NOMO-1 treated with DMSO at 0.1 percent for 48 hours (cell line): ENCODE measurements around the gene MYH7.
"Not testable (repeated sequence)": the region's sequence is repeated elsewhere in the genome, so short reads cannot be mapped to it uniquely, and the experiment has no call there.

Experiments used
- DNase-seq: peaks from one replicate; lab custom pipeline; 2025; ENCODE audit not compliant: unreplicated experiment; lab: John Stamatoyannopoulos, UW

The MYH7 gene

DNA sequence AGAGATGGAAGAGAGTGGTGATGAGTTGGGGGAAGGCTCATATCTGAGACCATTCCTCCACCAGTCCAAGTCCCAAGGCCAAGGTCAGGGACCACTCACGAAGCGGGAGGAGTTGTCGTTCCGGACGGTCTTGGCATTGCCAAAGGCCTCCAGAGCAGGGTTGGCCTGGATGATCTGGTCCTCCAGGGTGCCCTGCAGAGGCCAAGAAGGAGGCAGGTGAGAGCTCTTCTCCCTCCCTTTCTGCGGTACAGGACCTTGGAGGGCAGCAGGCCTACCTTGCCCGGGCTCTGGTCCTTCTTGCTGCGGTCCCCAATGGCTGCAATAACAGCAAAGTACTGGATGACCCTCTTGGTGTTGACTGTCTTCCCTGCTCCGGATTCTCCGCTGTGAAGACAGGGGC, 4.0 kb downstream of the MYH7 start:
- DNase-seq = no peak

GRCh38 chr14:23430723-23431085, 4.8 kb downstream of the MYH7 start:
- no peak for DNase-seq

GRCh38 chr14:23430016-23430722, 5.3 kb downstream of the MYH7 start:
- no peak for DNase-seq

GRCh38 chr14:23428686-23429495, 6.6 kb downstream of the MYH7 start:
- DNase-seq = no peak

DNA sequence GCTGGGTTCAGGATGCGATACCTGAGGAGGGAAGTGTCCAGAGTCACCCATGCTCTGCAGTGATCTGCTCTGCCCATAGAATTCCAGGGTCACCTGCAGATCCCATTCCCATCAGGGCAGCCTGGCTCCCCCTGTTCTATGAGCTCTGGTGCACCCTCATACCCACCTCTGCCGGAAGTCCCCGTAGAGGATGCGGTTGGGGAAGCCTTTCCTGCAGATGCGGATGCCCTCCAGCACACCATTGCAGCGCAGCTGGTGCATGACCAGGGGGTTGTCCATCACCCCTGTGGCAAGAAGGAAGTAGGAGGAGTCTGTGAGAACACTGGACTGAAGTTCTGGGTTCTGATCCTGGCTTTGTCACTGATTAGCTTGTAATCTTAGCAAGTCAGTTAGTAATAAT, 9.7 kb downstream of the MYH7 start:
- DNase-seq = not testable (repeated sequence)

- no peak for DNase-seq
Observed at GRCh38 chr14:23425169-23425568, 10.3 kb downstream of the MYH7 start.

DNA sequence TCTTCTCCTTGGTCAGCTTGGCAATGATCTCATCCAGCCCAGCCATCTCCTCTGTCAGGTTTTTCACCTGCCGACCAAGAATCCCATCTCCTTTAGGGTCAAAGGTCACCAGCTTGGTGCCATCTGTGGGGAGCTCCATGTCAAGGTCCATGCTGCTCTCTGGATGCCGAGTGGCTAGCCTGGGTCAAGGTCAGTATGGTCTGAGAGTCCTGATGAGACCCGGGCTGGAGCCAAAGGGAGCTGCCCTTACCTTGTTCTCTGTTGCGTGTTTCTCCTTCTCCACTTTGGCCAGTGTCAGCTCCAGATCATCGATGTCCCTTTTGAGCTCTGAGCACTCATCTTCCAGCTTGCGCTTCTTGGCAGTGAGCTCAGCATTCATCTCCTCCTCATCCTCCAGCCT, 11.8 kb downstream of the MYH7 start:
- DNase-seq = no peak

- DNase-seq = no peak
Observed at GRCh38 chr14:23421594-23421993, 13.9 kb downstream of the MYH7 start.

DNA sequence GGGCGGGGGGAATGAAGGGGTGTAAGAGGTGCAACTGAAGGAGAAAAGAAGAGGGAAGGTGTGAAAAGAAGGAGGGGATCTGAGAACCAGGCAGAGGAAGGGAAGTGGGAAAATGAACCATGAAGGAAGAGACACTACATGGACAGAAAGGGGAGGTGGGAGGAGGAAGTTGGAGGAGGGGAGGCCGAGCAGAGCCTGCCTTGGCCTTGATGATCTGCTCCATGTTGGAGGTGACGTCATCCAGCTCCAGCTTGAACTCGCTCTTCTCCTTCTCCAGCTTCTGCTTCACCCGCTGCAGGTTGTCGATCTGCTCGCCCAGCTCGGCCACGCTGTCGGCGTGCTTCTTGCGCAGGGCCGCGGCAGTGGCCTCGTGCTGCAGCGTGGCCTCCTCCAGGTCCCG, 15.8 kb downstream of the MYH7 start:
- DNase-seq = not testable (repeated sequence)

DNA sequence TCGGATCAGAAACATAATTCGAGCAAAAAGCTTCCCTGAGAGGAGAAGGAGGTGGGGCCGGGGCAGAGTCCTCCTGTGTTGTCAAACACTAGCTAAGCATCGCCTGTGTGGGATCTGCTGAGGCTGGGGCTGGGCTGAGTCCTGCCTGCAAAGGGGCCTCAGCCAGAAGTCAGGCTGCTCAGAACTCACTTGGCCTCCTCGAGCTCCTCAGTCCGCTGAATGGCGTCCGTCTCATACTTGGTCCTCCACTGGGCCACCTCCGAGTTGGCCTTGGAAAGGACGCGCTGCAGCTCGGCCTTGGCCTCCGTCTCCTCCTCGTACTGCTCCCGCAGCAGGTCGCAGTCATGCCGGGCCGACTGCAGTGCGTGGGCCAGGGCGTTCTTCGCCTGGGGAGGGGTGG, 17.4 kb downstream of the MYH7 start:
- DNase-seq = no peak

DNA sequence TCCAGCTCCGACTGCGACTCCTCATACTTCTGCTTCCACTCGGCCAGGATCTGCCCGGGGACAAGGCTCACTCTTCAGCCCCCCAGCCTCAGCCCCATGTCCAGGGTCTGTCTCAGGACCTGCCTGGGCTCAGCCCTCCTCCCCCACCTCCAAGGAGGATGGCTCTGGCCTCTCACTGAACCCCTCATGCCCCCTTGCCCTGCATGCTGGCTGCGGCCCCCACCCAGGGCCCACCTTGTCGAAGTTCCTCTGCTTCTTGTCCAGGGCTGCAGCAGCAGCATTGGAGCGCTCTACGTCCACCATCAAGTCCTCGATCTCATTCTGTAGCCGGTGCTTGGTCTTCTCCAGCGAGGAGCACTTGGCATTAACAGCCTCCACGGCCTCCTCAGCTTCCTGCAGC, 18.2 kb downstream of the MYH7 start:
- DNase-seq = not testable (repeated sequence)

- DNase-seq = no peak
Observed at GRCh38 chr14:23416801-23417200, 18.7 kb downstream of the MYH7 start.

- no peak for DNase-seq
Observed at GRCh38 chr14:23415821-23416778, 19.4 kb downstream of the MYH7 start.

DNA sequence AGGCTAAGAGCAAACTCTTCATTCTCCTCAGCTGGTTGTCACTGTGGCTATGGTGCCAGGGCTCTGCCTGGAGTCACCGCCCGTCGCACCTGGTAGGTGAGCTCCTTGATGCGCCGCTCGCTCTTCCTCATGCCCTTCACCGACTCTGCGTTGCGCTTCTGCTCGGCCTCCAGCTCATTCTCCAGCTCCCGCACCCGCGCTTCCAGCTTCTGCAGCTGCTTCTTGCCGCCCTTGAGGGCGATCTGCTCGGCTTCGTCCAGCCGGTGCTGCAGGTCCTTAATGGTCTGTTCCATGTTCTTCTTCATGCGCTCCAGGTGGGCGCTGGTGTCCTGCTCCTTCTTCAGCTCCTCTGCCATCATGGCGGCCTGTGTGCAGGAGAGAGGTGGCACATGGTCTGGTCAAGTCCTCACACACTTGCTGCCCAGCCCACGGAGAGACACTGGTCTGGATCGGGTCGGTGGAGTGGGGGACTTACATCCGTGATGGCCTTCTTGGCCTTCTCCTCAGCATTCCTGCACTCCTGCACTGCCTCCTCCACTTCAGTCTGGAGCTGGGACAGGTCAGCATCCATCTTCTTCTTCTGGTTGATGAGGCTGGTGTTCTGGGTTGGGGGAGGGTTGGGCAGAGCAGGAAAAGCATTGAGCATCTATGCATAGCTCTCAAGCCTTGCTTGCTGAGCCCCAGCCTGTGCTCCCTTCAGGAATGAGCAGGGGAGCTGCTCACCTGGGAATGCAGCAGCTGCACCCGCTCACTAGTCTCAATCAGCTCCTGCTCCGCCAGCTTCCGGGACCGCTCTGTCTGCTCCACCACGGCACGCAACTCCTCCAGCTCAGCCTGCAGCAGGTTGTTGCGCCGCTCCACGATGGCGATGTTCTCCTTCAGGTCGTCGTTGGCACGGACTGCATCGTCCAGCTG, 20.3 kb downstream of the MYH7 start:
- DNase-seq = no peak

GRCh38 chr14:23414254-23414653, 21.2 kb downstream of the MYH7 start:
- DNase-seq = no peak

GRCh38 chr14:23413681-23414080, 21.8 kb downstream of the MYH7 start:
- DNase-seq = no peak

DNA sequence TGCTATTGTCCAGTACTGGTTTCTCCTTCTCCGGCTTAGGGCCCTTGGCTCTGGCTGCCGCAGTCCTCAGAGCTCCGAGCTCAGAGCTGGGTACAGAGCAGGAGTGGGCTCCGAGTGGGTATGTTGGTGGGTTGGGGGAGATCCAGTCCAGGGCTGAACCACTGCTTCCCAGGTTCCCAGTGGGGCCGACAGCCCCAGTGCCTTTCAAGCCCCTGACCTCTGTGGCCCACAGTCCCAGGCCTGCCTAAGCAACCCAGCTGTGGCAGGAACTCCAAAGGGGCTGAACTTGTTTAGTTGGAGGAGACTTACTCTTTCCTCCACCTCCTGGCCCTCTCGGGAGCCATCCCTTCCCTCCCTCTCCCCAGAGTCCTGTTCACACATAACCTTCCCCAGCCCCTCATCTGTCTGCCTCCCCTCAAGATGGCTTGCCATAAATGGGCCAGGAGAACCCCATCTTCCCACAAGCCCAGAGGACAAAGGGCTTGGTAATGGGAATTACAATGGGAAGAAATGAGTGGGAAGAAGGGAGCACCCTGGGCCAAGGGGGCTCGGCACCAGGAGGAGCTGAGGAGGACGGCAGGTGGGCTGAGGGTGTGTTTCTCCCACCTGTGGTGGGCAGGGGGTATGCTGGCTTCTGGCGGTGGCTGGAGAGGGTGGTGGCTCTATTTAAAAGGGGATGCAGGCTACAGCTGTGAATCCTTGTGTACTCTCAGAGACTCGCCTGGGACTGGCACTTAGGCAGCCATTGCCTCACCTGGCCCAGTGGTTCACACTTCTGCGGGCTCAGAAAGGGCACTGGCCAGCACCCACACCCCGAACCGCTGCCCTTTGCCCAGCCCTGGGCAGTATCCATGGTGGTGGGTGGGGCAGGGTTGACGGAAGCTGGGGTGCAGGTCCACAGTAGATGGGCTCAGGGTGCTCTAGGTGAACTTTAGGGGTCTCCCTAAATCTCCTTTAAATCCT, 23.6 kb downstream of the MYH7 start:
- no peak for DNase-seq

- DNase-seq = no peak
Observed at GRCh38 chr14:23409966-23410635, 25.4 kb downstream of the MYH7 start.

GRCh38 chr14:23409475-23409874, 26.0 kb downstream of the MYH7 start:
- no peak for DNase-seq
